SK-N-SH treated with all-trans-retinoic acid at 6 μM for 48 hours (cell line): ENCODE measurements around the gene ZNF148.

Source experiments
- ATAC-seq: fragments of 200-7000 bp; cut with Tn5 transposase; 3 replicates; pipeline ENCODE4 v1.9.1; 2020; ENCODE audit warnings: mild to moderate bottlenecking, moderate library complexity
- ARNTL ChIP-seq: fragments of 450-650 bp; formaldehyde crosslinking; IDR thresholded peaks from 2 replicates; pipeline ENCODE4 v1.5.0; 2020; ENCODE audit warnings: low read depth, mild to moderate bottlenecking, moderate library complexity, borderline replicate concordance
- BACH2 ChIP-seq: fragments of 250-450 bp; sonication (Bioruptor Pico); IDR thresholded peaks from 2 replicates; pipeline ENCODE4 v1.9.0; 2021; ENCODE audit warnings: mild to moderate bottlenecking, borderline replicate concordance
- CREB5 ChIP-seq: fragments of 250-450 bp; sonication (Bioruptor Pico); IDR thresholded peaks from 2 replicates; pipeline ENCODE4 v1.5.1; 2020; ENCODE audit warnings: low read depth, mild to moderate bottlenecking, moderate library complexity
- CSDC2 ChIP-seq: fragments of 250-450 bp; sonication (Bioruptor Pico); IDR thresholded peaks from 2 replicates; pipeline ENCODE4 v1.5.0; 2020; ENCODE audit warnings: mild to moderate bottlenecking, moderate library complexity
- CSRNP3 ChIP-seq: fragments of 250-450 bp; sonication (Bioruptor Pico); IDR thresholded peaks from 2 replicates; pipeline ENCODE4 v1.5.1; 2021; ENCODE audit warnings: mild to moderate bottlenecking, moderate library complexity
- ESRRG ChIP-seq: fragments of 250-450 bp; sonication (Bioruptor Pico); IDR thresholded peaks from 2 replicates; pipeline ENCODE4 v1.6.1; 2021; ENCODE audit warnings: mild to moderate bottlenecking
- GLIS3 ChIP-seq: fragments of 250-450 bp; sonication (Bioruptor Pico); IDR thresholded peaks from 2 replicates; pipeline ENCODE4 v1.5.0; 2020; ENCODE audit warnings: mild to moderate bottlenecking, moderate library complexity
- ISL1 ChIP-seq: fragments of 250-450 bp; sonication (Bioruptor Pico); IDR thresholded peaks from 2 replicates; pipeline ENCODE4 v2.1.2; 2022; ENCODE audit warnings: mild to moderate bottlenecking, moderate library complexity
- OSR1 ChIP-seq: fragments of 250-450 bp; sonication (Bioruptor Pico); IDR thresholded peaks from 2 replicates; pipeline ENCODE4 v1.8.0; 2022; ENCODE audit warnings: moderate library complexity, mild to moderate bottlenecking, inconsistent platforms
- POU6F1 ChIP-seq: fragments of 250-450 bp; sonication (Bioruptor Pico); IDR thresholded peaks from 2 replicates; pipeline ENCODE4 v1.8.0; 2021; ENCODE audit warnings: low read depth, mild to moderate bottlenecking, moderate library complexity, borderline replicate concordance
- PPARA ChIP-seq: fragments of 250-450 bp; sonication (Bioruptor Pico); IDR thresholded peaks from 2 replicates; pipeline ENCODE4 v1.5.0; 2020; ENCODE audit warnings: mild to moderate bottlenecking, borderline replicate concordance
- RARB ChIP-seq: fragments of 250-450 bp; sonication (Bioruptor Pico); IDR thresholded peaks from 2 replicates; pipeline ENCODE4 v1.8.0; 2021; ENCODE audit warnings: mild to moderate bottlenecking, moderate library complexity
- SNAI2 ChIP-seq: fragments of 250-450 bp; sonication (Bioruptor Pico); IDR thresholded peaks from 2 replicates; pipeline ENCODE4 v1.5.0; 2020; ENCODE audit warnings: mild to moderate bottlenecking, moderate library complexity
- TCF4 ChIP-seq: fragments of 250-450 bp; sonication (Bioruptor Pico); IDR thresholded peaks from 2 replicates; pipeline ENCODE4 v1.8.0; 2021; ENCODE audit warnings: mild to moderate bottlenecking, moderate library complexity, borderline replicate concordance
- TSHZ2 ChIP-seq: fragments of 250-450 bp; sonication (Bioruptor Pico); IDR thresholded peaks from 2 replicates; pipeline ENCODE4 v1.5.0; 2020; ENCODE audit warnings: mild to moderate bottlenecking, moderate library complexity
- ZC3H10 ChIP-seq: fragments of 250-450 bp; sonication (Bioruptor Pico); IDR thresholded peaks from 2 replicates; pipeline ENCODE4 v1.5.1; 2021; ENCODE audit warnings: mild to moderate bottlenecking, moderate library complexity
- ZFP3 ChIP-seq: fragments of 250-450 bp; sonication (Bioruptor Pico); IDR thresholded peaks from 2 replicates; pipeline ENCODE4 v1.5.0; 2020; ENCODE audit warnings: mild to moderate bottlenecking, moderate library complexity
- ZFP30 ChIP-seq: fragments of 450-650 bp; formaldehyde crosslinking; IDR thresholded peaks from 2 replicates; pipeline ENCODE4 v1.5.0; 2022; ENCODE audit warnings: mild to moderate bottlenecking, moderate library complexity
- ZNF565 ChIP-seq: fragments of 450-650 bp; formaldehyde crosslinking; conservative IDR thresholded peaks from 2 replicates; pipeline ENCODE4 v1.5.0; 2020; ENCODE audit warnings: low read depth, mild to moderate bottlenecking, moderate library complexity
- ZNF70 ChIP-seq: fragments of 450-650 bp; formaldehyde crosslinking; IDR thresholded peaks from 2 replicates; pipeline ENCODE4 v1.5.0; 2020; ENCODE audit warnings: mild to moderate bottlenecking, moderate library complexity
- ZNF8 ChIP-seq: fragments of 450-650 bp; formaldehyde crosslinking; IDR thresholded peaks from 2 replicates; pipeline ENCODE4 v1.5.0; 2020; ENCODE audit warnings: mild to moderate bottlenecking, moderate library complexity

The ZNF148 gene

GRCh38 chr3:125220727-125221429 is 154.2 kb downstream of the ZNF148 start:
- ATAC-seq, result peak; percentile 38
- TF ChIP-seq OSR1 (CRISPR knock-in tag) (no peak), ESRRG (CRISPR knock-in tag) (no peak), ZC3H10 (CRISPR knock-in tag) (no peak), ZFP30 (no peak)
- TF ChIP-seq, all 23 proteins: peak for 0

GRCh38 chr3:125220183-125220582 is 154.9 kb downstream of the ZNF148 start:
- TF ChIP-seq POU6F1, result no peak
- no peak for TF ChIP-seq ZC3H10 (CRISPR knock-in tag)
- no peak for TF ChIP-seq PPARA (CRISPR knock-in tag)
- TF ChIP-seq OSR1 (CRISPR knock-in tag), result no peak
- TF ChIP-seq CREB5 (CRISPR knock-in tag), result no peak
- no peak for TF ChIP-seq ISL1
- TF ChIP-seq ZFP30, result no peak
- no peak for TF ChIP-seq TSHZ2 (CRISPR knock-in tag)
- no peak for TF ChIP-seq BACH2
- no peak for TF ChIP-seq ESRRG (CRISPR knock-in tag)
- TF ChIP-seq ZNF8, result no peak

GRCh38 chr3:125219261-125219701 is 155.8 kb downstream of the ZNF148 start:
- ATAC-seq, result peak; percentile 27; the same call in 2 of the 3 replicates
- no peak for TF ChIP-seq TCF4 (CRISPR knock-in tag)
- no peak for TF ChIP-seq CSDC2 (CRISPR knock-in tag)
- TF ChIP-seq ISL1, result no peak
- no peak for TF ChIP-seq ESRRG (CRISPR knock-in tag)
- TF ChIP-seq ZNF8, result no peak
- TF ChIP-seq ZFP30, result no peak
- TF ChIP-seq CREB5 (CRISPR knock-in tag), result no peak
- no peak for TF ChIP-seq ZC3H10 (CRISPR knock-in tag)
- TF ChIP-seq GLIS3, result no peak
- no peak for TF ChIP-seq BACH2
- TF ChIP-seq ZFP3 (CRISPR knock-in tag), result no peak
- TF ChIP-seq ZNF565 (CRISPR knock-in tag), result no peak
- TF ChIP-seq PPARA (CRISPR knock-in tag), result no peak
- no peak for TF ChIP-seq ARNTL (CRISPR knock-in tag)
- TF ChIP-seq RARB (CRISPR knock-in tag), result no peak
- no peak for TF ChIP-seq OSR1 (CRISPR knock-in tag)
- TF ChIP-seq ZNF70 (CRISPR knock-in tag), result no peak
- TF ChIP-seq CSRNP3 (CRISPR knock-in tag), result no peak
- no peak for TF ChIP-seq POU6F1
- TF ChIP-seq SNAI2, result no peak

More at GRCh38 chr3:125220183-125220582, 154.9 kb downstream of the ZNF148 start:
- no peak for ATAC-seq
